T-helper 2 cell treated with Interferon-gamma antibody and Interleukin-4, amounts not matched to agents 5 μg/mL and 100 μg/mL, for 36 hours (primary cell): ENCODE data around the gene TRDMT1.

Experiments used
- DNase-seq: peaks from one replicate; pipeline ENCODE4 v3.0.0; 2021; ENCODE audit warnings: low spot score
- H3K27ac Mint-ChIP-seq: one replicate; pipeline ENCODE4 v1.8.0; 2021; ENCODE audit warnings: mild to moderate bottlenecking, mixed read lengths
- H3K27me3 Mint-ChIP-seq: one replicate; pipeline ENCODE4 v1.8.0; 2021; ENCODE audit warnings: low read depth, mixed read lengths
- H3K36me3 Mint-ChIP-seq: one replicate; pipeline ENCODE4 v1.8.0; 2021; ENCODE audit warnings: low read depth, mixed read lengths
- H3K4me1 Mint-ChIP-seq: one replicate; pipeline ENCODE4 v1.8.0; 2021; ENCODE audit warnings: low read depth, mixed read lengths
- H3K4me3 Mint-ChIP-seq: one replicate; pipeline ENCODE4 v1.8.0; 2022; ENCODE audit warnings: mild to moderate bottlenecking, moderate library complexity, mixed read lengths
- H3K9me3 Mint-ChIP-seq: one replicate; pipeline ENCODE4 v1.8.0; 2021; ENCODE audit warnings: mixed read lengths

Gene TRDMT1

GRCh38 chr10:17200912-17201793, at the start of gene TRDMT1:
TSS of gene TRDMT1 (minus strand) at chr10:17201672. CDS start at chr10:17201634, 38 bp downstream.
- peak within 1 kb of the TSS; percentile 72 for H3K27ac Mint-ChIP-seq
- no peaks in the 10 kb centered on the region for H3K27me3 Mint-ChIP-seq
- DNase-seq: peak; percentile 81
- peaks cover 43% of the 10 kb centered on the region for H3K4me1 Mint-ChIP-seq
- H3K9me3 Mint-ChIP-seq: no peaks in the 10 kb centered on the region
- H3K36me3 Mint-ChIP-seq: no peaks in the 10 kb centered on the region
- H3K4me3 Mint-ChIP-seq: peak within 1 kb of the TSS; percentile 96

GRCh38 chr10:17250736-17251135, 49.3 kb upstream of the TRDMT1 start:
- no peak for DNase-seq
- Mint-ChIP-seq H3K9me3 (peaks cover 16% of the 10 kb centered on the region), H3K27ac (no peak overlapping the region), H3K36me3 (peaks cover 4% of the 10 kb centered on the region), H3K4me3 (no peak overlapping the region), H3K27me3 (peaks cover 2% of the 10 kb centered on the region), H3K4me1 (peaks cover 7% of the 10 kb centered on the region)

GRCh38 chr10:17249820-17250219, 48.3 kb upstream of the TRDMT1 start:
- no peak for DNase-seq

GRCh38 chr10:17248964-17249363, 47.5 kb upstream of the TRDMT1 start:
- Mint-ChIP-seq H3K36me3 (peaks cover 4% of the 10 kb centered on the region), H3K27me3 (no peaks in the 10 kb centered on the region), H3K27ac (no peak overlapping the region), H3K4me3 (no peak overlapping the region), H3K4me1 (peaks cover 3% of the 10 kb centered on the region), H3K9me3 (peaks cover 17% of the 10 kb centered on the region)
- DNase-seq: no peak

More at GRCh38 chr10:17249820-17250219, 48.3 kb upstream of the TRDMT1 start:
- no peak overlapping the region for H3K27ac Mint-ChIP-seq
- H3K4me1 Mint-ChIP-seq: peaks cover 3% of the 10 kb centered on the region
- H3K36me3 Mint-ChIP-seq: peaks cover 4% of the 10 kb centered on the region
- peaks cover 2% of the 10 kb centered on the region for H3K27me3 Mint-ChIP-seq
- peaks cover 17% of the 10 kb centered on the region for H3K9me3 Mint-ChIP-seq
- H3K4me3 Mint-ChIP-seq: no peak overlapping the region

- Mint-ChIP-seq H3K4me3 (no peak overlapping the region), H3K9me3 (peaks cover 17% of the 10 kb centered on the region), H3K4me1 (peaks cover 3% of the 10 kb centered on the region), H3K27ac (no peak overlapping the region), H3K36me3 (peaks cover 4% of the 10 kb centered on the region), H3K27me3 (no peaks in the 10 kb centered on the region)
- DNase-seq: no peak
These were observed 45.7 kb upstream of the TRDMT1 start for GRCh38 chr10:17247210-17247609.

- H3K9me3 Mint-ChIP-seq: peaks cover 17% of the 10 kb centered on the region
- peaks cover 4% of the 10 kb centered on the region for H3K36me3 Mint-ChIP-seq
- peaks cover 7% of the 10 kb centered on the region for H3K4me1 Mint-ChIP-seq
- H3K27me3 Mint-ChIP-seq: no peaks in the 10 kb centered on the region
- no peak overlapping the region for H3K4me3 Mint-ChIP-seq
- no peak overlapping the region for H3K27ac Mint-ChIP-seq
- no peak for DNase-seq
These were observed 43.4 kb upstream of the TRDMT1 start for GRCh38 chr10:17244700-17245365.

GRCh38 chr10:17241611-17242333, 40.3 kb upstream of the TRDMT1 start:
- Mint-ChIP-seq H3K36me3 (peaks cover 15% of the 10 kb centered on the region), H3K4me3 (no peak overlapping the region), H3K4me1 (peaks cover 5% of the 10 kb centered on the region), H3K9me3 (peaks cover 8% of the 10 kb centered on the region), H3K27me3 (no peaks in the 10 kb centered on the region), H3K27ac (no peak overlapping the region)
- no peak for DNase-seq

GRCh38 chr10:17240616-17241015, 39.1 kb upstream of the TRDMT1 start:
- Mint-ChIP-seq H3K4me3 (no peak overlapping the region), H3K36me3 (peaks cover 23% of the 10 kb centered on the region), H3K27ac (no peak overlapping the region), H3K4me1 (peaks cover 11% of the 10 kb centered on the region), H3K9me3 (peaks cover under 1% of the 10 kb centered on the region), H3K27me3 (no peaks in the 10 kb centered on the region)
- no peak for DNase-seq

GRCh38 chr10:17240096-17240495, 38.6 kb upstream of the TRDMT1 start:
- no peaks in the 10 kb centered on the region for H3K9me3 Mint-ChIP-seq
- H3K4me1 Mint-ChIP-seq: peaks cover 15% of the 10 kb centered on the region
- no peak overlapping the region for H3K27ac Mint-ChIP-seq
- DNase-seq: no peak
- no peaks in the 10 kb centered on the region for H3K27me3 Mint-ChIP-seq
- no peak overlapping the region for H3K4me3 Mint-ChIP-seq
- peaks cover 27% of the 10 kb centered on the region for H3K36me3 Mint-ChIP-seq

GRCh38 chr10:17239345-17240085, 38.0 kb upstream of the TRDMT1 start:
- H3K9me3 Mint-ChIP-seq: no peaks in the 10 kb centered on the region
- peaks cover 33% of the 10 kb centered on the region for H3K36me3 Mint-ChIP-seq
- peaks cover 19% of the 10 kb centered on the region for H3K4me1 Mint-ChIP-seq
- H3K4me3 Mint-ChIP-seq: no peak overlapping the region
- no peak overlapping the region for H3K27ac Mint-ChIP-seq
- no peaks in the 10 kb centered on the region for H3K27me3 Mint-ChIP-seq
- DNase-seq: no peak

GRCh38 chr10:17238445-17239291, 37.2 kb upstream of the TRDMT1 start:
- H3K36me3 Mint-ChIP-seq: peaks cover 41% of the 10 kb centered on the region
- no peak overlapping the region for H3K4me3 Mint-ChIP-seq
- DNase-seq: no peak
- peaks cover 23% of the 10 kb centered on the region for H3K4me1 Mint-ChIP-seq
- H3K27me3 Mint-ChIP-seq: no peaks in the 10 kb centered on the region
- no peaks in the 10 kb centered on the region for H3K9me3 Mint-ChIP-seq
- H3K27ac Mint-ChIP-seq: no peak overlapping the region

- peaks cover 23% of the 10 kb centered on the region for H3K4me1 Mint-ChIP-seq
- H3K27ac Mint-ChIP-seq: no peak overlapping the region
- H3K27me3 Mint-ChIP-seq: no peaks in the 10 kb centered on the region
- no peaks in the 10 kb centered on the region for H3K9me3 Mint-ChIP-seq
- DNase-seq: no peak
- H3K4me3 Mint-ChIP-seq: no peak overlapping the region
- peaks cover 48% of the 10 kb centered on the region for H3K36me3 Mint-ChIP-seq
These were observed 36.5 kb upstream of the TRDMT1 start for GRCh38 chr10:17237915-17238444.
